GM23338 (cell line): ENCODE results near the gene RBM46.

ENCODE experiments used
- EZH2 ChIP-seq: fragments of 200-600 bp; sonication (generic); IDR thresholded peaks from one replicate; pipeline ENCODE4 v1.8.0; 2017; ENCODE audit warnings: antibody characterized with exemption, mild to moderate bottlenecking, low read depth; ENCODE audit not compliant: unreplicated experiment
- EZH2phosphoT487 ChIP-seq: fragments of 200-600 bp; sonication (generic); IDR thresholded peaks from one replicate; pipeline ENCODE4 v1.8.1; 2018; ENCODE audit warnings: antibody characterized with exemption; ENCODE audit not compliant: unreplicated experiment
- JUNB ChIP-seq: IDR thresholded peaks from one replicate; pipeline ENCODE4 v1.6.1; 2016; ENCODE audit warnings: antibody characterized with exemption; ENCODE audit not compliant: unreplicated experiment
- NANOG ChIP-seq: IDR thresholded peaks from 2 replicates; pipeline ENCODE4 v1.6.1; 2016; ENCODE audit warnings: antibody characterized with exemption, borderline replicate concordance
- POLR2AphosphoS5 ChIP-seq: IDR thresholded peaks from 2 replicates; pipeline ENCODE4 v1.6.1; 2016; ENCODE audit warnings: antibody characterized with exemption, low read depth
- TF ChIP-seq, protein P1 (sequence below), 2 experiments: fragments of 200-600 bp in 1 of 2; sonication (generic) in 1 of 2; conservative IDR thresholded peaks; 2 replicates each; pipeline versions ENCODE4 v1.5.1 to v1.6.1; 2016 to 2017; ENCODE audit warnings: antibody characterized with exemption in 2 of 2, low read depth in 2 of 2, mild to moderate bottlenecking in 2 of 2, moderate library complexity in 1 of 2
- TF ChIP-seq, protein P2 (sequence below): IDR thresholded peaks from one replicate; pipeline ENCODE4 v1.6.1; 2018; ENCODE audit warnings: antibody characterized with exemption; ENCODE audit not compliant: unreplicated experiment

- no peak for TF ChIP-seq EZH2
- TF ChIP-seq, protein P1, sequence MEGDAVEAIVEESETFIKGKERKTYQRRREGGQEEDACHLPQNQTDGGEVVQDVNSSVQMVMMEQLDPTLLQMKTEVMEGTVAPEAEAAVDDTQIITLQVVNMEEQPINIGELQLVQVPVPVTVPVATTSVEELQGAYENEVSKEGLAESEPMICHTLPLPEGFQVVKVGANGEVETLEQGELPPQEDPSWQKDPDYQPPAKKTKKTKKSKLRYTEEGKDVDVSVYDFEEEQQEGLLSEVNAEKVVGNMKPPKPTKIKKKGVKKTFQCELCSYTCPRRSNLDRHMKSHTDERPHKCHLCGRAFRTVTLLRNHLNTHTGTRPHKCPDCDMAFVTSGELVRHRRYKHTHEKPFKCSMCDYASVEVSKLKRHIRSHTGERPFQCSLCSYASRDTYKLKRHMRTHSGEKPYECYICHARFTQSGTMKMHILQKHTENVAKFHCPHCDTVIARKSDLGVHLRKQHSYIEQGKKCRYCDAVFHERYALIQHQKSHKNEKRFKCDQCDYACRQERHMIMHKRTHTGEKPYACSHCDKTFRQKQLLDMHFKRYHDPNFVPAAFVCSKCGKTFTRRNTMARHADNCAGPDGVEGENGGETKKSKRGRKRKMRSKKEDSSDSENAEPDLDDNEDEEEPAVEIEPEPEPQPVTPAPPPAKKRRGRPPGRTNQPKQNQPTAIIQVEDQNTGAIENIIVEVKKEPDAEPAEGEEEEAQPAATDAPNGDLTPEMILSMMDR (conservative IDR thresholded peaks at IDR 0.05; ENCODE audit: low read depth in 2 of 2), result no peak
- TF ChIP-seq, protein P2, sequence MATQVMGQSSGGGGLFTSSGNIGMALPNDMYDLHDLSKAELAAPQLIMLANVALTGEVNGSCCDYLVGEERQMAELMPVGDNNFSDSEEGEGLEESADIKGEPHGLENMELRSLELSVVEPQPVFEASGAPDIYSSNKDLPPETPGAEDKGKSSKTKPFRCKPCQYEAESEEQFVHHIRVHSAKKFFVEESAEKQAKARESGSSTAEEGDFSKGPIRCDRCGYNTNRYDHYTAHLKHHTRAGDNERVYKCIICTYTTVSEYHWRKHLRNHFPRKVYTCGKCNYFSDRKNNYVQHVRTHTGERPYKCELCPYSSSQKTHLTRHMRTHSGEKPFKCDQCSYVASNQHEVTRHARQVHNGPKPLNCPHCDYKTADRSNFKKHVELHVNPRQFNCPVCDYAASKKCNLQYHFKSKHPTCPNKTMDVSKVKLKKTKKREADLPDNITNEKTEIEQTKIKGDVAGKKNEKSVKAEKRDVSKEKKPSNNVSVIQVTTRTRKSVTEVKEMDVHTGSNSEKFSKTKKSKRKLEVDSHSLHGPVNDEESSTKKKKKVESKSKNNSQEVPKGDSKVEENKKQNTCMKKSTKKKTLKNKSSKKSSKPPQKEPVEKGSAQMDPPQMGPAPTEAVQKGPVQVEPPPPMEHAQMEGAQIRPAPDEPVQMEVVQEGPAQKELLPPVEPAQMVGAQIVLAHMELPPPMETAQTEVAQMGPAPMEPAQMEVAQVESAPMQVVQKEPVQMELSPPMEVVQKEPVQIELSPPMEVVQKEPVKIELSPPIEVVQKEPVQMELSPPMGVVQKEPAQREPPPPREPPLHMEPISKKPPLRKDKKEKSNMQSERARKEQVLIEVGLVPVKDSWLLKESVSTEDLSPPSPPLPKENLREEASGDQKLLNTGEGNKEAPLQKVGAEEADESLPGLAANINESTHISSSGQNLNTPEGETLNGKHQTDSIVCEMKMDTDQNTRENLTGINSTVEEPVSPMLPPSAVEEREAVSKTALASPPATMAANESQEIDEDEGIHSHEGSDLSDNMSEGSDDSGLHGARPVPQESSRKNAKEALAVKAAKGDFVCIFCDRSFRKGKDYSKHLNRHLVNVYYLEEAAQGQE, result no peak
- no peak for TF ChIP-seq EZH2phosphoT487
- TF ChIP-seq NANOG, result no peak
- TF ChIP-seq JUNB, result no peak
- no peak for TF ChIP-seq POLR2AphosphoS5
Measured at GRCh38 chr4:154822775-154823174, 41.7 kb downstream of the RBM46 start.
